Fibroblast of skin of left quadriceps (primary cell): Measurements from ENCODE around the gene PSME4.
"Not testable (repeated sequence)": the region's sequence is repeated elsewhere in the genome, so short reads cannot be mapped to it uniquely, and the experiment has no call there.

Experiments
- DNase-seq, 2 experiments: peaks; one replicate each; pipeline ENCODE4 v3.0.0-alpha.2; 2013; ENCODE audit warnings: low read depth in 2 of 2

PSME4 gene

GRCh38 chr2:53886406-53887280 is 84.2 kb downstream of the PSME4 start:
- DNase-seq = no peak

DNA sequence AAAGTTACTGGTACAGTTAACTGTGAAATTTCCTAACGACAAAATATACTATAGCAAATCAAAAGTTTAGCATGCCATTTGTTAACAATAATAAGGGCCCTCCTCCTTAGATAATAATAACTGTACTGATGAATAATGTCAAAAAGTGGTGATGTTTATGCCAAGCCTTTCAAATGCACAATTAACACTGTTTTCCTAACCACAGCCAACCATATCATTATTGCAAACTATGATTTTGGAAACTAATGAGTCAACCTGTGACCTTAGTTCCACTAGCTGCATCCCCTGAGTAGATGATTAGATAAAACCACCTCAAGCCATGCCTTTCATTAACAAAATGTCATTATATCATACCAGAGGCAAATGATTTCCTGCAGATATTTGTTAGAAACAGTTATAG is 85.9 kb downstream of the PSME4 start:
- no peak for DNase-seq

DNA sequence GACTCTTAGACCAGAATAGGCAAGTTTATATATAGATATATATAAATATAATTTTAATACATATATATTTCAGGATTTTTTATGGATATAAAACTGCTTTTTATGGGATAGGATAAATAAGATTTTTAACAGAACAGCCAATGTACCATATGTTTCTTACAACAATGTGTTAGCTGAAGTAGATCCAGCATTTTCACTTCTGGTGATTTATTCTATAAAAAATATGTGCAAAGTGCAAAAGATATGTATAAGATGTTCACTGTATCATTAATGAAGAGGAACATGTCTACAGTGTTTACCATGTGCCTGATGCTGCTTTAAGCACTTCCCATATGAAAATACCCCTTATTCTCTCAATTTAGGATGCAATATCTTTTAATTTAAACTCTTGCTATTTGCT is 88.8 kb downstream of the PSME4 start:
- no peak for DNase-seq

DNA sequence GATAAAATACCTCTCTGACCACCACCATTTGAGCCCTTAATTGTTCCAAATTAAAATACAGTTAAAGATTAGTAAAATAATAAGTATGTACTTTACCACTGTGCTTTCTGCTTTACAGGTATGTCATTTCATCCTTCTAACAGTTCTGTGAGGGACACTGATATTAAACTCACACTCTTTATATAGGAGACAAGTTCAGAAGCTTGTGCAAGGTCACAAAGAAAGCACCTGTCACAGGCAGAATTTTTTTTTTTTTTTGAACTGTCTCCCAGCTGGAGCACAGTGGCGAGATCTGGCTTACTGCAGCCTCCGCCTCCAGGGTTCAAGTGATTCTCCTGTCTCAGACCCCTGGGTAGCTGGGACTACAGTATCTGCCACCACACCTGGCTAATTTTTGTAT is 89.4 kb downstream of the PSME4 start:
- DNase-seq = no peak

- DNase-seq = peak; percentile 55 to 56
Measured at GRCh38 chr2:53880756-53881155, 90.0 kb downstream of the PSME4 start.

- DNase-seq = no peak
Measured at GRCh38 chr2:53877556-53877955, 93.2 kb downstream of the PSME4 start.

DNA sequence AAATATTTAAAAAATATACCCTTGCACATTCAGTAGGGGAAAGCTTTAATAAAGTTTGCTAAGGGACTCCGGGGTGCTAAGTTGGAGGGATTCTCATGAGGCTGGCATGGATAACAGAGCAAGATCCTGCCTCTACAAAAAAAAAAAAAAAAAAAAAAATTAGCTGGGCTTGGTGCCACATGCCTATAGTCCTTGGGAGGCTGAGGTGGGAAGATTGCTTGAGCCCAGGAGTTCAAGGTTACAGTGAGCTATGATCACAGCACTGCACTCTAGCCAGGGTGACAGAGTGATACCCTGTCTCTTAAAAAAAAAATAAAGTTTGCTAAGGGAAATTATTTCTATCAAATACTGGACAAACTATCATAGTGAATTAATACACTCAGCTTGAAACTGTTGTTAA is 93.7 kb downstream of the PSME4 start:
- no peak for DNase-seq

DNA sequence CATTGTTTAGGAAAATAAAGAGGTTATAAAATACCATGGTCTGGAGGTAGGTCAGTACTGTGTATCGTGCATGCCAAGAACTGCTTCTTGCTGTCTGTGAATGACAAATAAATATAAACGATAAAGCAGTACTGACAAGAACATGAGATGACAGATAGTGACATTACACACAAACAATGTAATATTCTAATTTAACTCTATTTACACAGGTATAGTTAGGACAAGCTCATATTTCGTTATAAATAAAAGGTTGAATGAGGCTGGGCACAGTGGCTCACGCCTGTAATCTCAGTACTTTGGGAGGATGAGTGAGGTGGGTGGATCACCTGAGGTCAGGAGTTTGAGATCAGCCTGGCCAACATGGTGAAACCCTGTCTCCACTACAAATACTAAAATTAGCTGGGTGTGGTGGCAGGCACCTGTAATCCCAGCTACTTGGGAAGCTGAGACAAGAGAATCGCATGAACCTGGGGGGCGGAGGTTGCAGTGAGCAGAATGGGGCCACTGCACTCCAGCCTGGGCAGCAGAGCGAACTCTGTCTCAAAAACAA is 96.3 kb downstream of the PSME4 start:
- DNase-seq = no peak

DNA sequence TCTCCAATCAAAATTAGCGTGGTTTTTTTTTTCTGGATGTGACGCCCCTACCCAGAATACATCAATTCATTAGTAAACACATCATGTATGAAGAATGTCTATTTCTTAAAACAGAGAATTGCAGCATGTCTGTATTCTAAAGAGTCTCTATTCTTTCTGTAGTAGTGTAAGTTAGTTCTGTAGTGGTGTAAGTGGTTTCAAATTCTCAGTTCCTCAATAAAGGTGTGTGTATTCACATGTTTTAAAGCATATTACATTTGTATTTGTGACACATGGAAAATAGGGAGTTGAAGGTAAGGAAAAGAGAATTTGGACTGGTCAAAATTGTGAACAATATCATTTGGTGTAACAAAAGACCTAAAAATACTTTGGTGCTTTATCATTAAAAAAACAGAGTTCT is 103.0 kb downstream of the PSME4 start:
- DNase-seq = no peak

GRCh38 chr2:53867169-53867568 is 103.6 kb downstream of the PSME4 start:
- no peak for DNase-seq

- DNase-seq = no peak
Measured at GRCh38 chr2:53865962-53866361, 104.8 kb downstream of the PSME4 start.

DNA sequence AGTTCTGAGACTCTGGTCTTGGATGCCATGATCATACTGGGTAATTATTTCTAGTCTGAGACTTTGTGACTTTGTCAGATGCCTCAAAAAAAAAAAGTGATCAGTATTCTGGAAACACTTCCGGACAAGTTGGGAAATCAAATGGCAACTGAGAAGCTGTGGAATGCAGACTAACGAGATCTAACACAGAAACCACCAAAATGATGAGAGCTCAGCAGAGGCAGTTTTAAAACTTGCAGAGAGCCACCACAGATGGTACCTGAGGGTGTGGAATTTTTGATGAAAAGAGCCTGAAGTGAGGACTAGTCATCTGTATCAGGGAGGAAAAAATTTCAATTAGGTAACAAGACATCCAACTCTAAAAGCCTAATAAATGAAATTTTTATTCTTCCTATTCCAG is 105.5 kb downstream of the PSME4 start:
- no peak for DNase-seq

DNA sequence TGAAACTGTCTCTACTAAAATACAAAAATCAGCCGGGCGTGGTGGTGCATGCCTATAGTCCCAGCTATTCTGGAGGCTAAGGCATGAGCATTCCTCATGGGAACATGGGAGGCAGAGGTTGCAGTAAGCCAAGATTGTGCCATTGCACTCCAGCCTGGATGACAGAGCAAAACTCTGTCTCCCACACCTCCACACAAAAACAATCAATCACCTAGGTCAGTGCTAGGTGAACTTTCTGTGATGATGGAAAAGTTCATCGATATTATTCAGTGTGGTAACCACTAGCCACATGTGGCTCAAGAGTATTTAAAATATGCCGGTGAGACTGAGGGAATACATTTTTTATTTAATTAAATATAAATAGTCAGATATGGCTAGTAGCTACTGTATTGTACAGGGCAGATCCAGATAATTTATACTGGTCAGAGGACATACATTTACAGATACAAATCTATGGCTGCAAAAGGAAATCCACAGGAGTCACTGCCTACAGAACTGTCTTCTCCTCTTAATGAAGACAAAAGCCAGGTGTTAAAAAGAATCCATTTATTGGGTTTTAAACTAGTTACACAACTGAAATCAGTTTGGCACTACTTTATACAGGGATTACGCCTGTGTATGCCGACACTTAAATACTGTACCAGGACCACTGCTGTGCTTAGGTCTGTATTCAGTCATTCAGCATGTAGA is 107.1 kb downstream of the PSME4 start:
- no peak for DNase-seq

DNA sequence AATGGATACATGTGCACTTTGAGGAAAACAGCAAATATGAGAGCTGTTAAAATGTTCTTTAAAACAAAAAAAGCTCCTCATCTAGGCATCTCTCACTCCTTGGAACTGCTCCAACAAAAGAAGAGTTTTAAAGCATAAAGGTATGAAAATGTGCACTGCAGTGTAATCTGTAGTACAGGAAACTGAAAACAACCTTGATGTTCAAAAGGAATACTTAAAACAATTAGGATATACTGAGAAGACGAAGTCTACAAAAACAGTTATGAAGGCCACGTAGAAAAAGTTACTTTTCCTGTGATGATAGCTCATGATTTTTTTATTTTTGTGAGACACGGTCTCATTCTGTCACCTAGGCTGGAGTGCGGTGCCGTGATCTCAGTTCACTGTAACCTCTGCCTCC is 109.0 kb downstream of the PSME4 start:
- DNase-seq = no peak

- no peak for DNase-seq
Measured at GRCh38 chr2:53859206-53860181, 111.3 kb downstream of the PSME4 start, which contains the start of gene GPR75. TSS of gene GPR75 (minus strand) at chr2:53859967. CDS start at chr2:53854756, 5,211 bp downstream.

DNA sequence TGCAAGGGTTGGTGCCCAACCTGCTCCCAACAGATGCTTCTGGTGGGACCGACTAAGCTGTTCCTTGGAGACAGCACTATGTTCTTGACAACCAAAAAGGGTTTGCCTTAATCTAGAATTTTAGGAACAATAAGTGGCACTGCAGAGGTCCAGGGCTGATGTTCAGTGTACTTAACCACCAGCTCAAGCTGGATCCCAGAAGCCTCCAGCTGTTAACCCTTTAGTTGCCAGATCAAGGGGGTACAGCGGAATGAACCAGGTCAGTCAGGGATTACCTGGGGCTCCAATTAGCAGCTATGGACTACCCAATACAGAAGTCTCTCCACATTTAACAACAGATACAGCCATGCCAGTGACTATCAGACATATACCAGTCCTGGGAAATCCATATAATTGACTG is 114.5 kb downstream of the PSME4 start:
- DNase-seq = no peak

GRCh38 chr2:53854678-53855077 is 116.1 kb downstream of the PSME4 start:
- DNase-seq = no peak

DNA sequence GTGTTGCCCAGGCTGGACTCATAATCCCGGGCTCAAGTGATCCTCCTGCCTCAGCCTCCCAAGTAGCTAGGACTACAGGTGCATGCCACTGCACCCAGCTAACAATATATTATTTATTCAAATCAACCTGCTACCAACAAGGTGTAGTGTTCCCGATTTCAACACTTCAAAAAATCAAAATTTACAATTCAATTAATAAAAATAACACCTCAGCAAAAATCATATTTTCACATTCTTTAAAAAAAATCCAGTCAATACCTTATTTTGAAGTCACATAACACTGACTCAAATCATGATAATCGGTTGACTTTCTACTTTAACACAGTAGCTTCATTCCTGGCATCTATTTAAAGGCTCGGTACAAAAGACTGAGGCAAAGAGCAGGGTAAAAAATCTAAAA is 118.3 kb downstream of the PSME4 start:
- no peak for DNase-seq

- DNase-seq = not testable (repeated sequence)
Measured at GRCh38 chr2:53851052-53851757, 119.6 kb downstream of the PSME4 start.

GRCh38 chr2:53848062-53848461 is 122.7 kb downstream of the PSME4 start:
- DNase-seq = no peak

DNA sequence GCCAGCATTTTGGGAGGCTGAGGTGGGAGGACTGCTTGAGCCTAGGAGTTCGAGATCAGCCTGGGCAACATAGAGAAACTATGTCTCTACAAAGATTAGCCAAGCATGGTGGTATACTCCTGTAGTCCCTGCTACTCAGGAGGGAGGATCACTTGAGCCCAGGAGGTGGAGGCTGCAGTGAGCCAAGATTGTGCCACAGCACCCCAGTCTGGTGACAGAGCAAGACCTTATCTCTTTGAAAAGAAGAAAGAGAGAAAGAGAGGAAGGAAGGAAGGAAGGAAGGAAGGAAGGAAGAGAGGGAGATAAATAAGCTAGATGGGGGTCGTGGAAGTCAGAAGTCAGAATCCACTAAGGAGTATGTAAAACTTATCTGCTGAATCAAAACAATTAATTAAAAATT is 127.2 kb downstream of the PSME4 start:
- no peak for DNase-seq
